HG02885 (cell line): ENCODE data around the gene BEAN1.
"Not testable (repeated sequence)": the region's sequence is repeated elsewhere in the genome, so short reads cannot be mapped to it uniquely, and the experiment has no call there.

Experiments used
- ATAC-seq: cut with Tn5 transposase; IDR thresholded peaks from one replicate; pipeline ENCODE4 v1.9.1; 2021; ENCODE audit warnings: mild to moderate bottlenecking; ENCODE audit not compliant: unreplicated experiment, poor library complexity

Gene BEAN1

GRCh38 chr16:66466636-66467035 is 39.5 kb downstream of the BEAN1 start:
- ATAC-seq, result not testable (repeated sequence)

GRCh38 chr16:66467611-66468010 is 40.5 kb downstream of the BEAN1 start:
- ATAC-seq, result no peak

GRCh38 chr16:66468321-66468965 is 41.3 kb downstream of the BEAN1 start:
- ATAC-seq, result no peak

GRCh38 chr16:66469291-66469946 is 42.3 kb downstream of the BEAN1 start:
- ATAC-seq, result no peak

- ATAC-seq, result no peak
Measured at GRCh38 chr16:66469947-66470546, 43.0 kb downstream of the BEAN1 start.

GRCh38 chr16:66470556-66470955 is 43.5 kb downstream of the BEAN1 start:
- ATAC-seq, result no peak

- ATAC-seq, result no peak
Measured at GRCh38 chr16:66471264-66471663, 44.2 kb downstream of the BEAN1 start.

- no peak for ATAC-seq
Measured at GRCh38 chr16:66471716-66472393, 44.8 kb downstream of the BEAN1 start.

- no peak for ATAC-seq
Measured at GRCh38 chr16:66473051-66473571, 46.0 kb downstream of the BEAN1 start.

- no peak for ATAC-seq
Measured at GRCh38 chr16:66473654-66474519, 46.8 kb downstream of the BEAN1 start.

GRCh38 chr16:66474750-66475199 is 47.7 kb downstream of the BEAN1 start:
- peak; percentile 94 for ATAC-seq

GRCh38 chr16:66475232-66475631 is 48.1 kb downstream of the BEAN1 start:
- ATAC-seq, result no peak

GRCh38 chr16:66476328-66477027 is 49.4 kb downstream of the BEAN1 start:
- ATAC-seq, result no peak

- ATAC-seq, result no peak
Measured at GRCh38 chr16:66477028-66477515, 50.0 kb downstream of the BEAN1 start.

GRCh38 chr16:66478733-66479511 is 51.8 kb downstream of the BEAN1 start:
- peak; percentile 67 for ATAC-seq

GRCh38 chr16:66479661-66480264 is 52.7 kb downstream of the BEAN1 start:
- ATAC-seq, result no peak

GRCh38 chr16:66480265-66481080 is 53.4 kb downstream of the BEAN1 start:
- no peak for ATAC-seq
